Ishikawa (cell line): ENCODE results near the gene SORD.

Experiments
- CREB1 ChIP-seq: IDR thresholded peaks from 2 replicates; pipeline ENCODE4 v1.6.1; 2012; ENCODE audit warnings: low read depth
- EP300 ChIP-seq: IDR thresholded peaks from 2 replicates; pipeline ENCODE4 v1.6.1; 2012; ENCODE audit warnings: borderline replicate concordance
- FOXM1 ChIP-seq: IDR thresholded peaks from 2 replicates; pipeline ENCODE4 v1.6.1; 2012; ENCODE audit warnings: low read depth, borderline replicate concordance
- NFIC ChIP-seq: IDR thresholded peaks from 2 replicates; pipeline ENCODE4 v1.6.1; 2012
- RAD21 ChIP-seq: IDR thresholded peaks from 2 replicates; pipeline ENCODE4 v1.6.1; 2012; ENCODE audit warnings: low read depth
- TCF12 ChIP-seq: IDR thresholded peaks from 2 replicates; pipeline ENCODE4 v1.6.1; 2012; ENCODE audit warnings: low read depth
- TEAD4 ChIP-seq: IDR thresholded peaks from 2 replicates; pipeline ENCODE4 v1.6.1; 2012
- USF1 ChIP-seq: IDR thresholded peaks from 2 replicates; pipeline ENCODE4 v1.6.1; 2012
- TF ChIP-seq, protein P1 (sequence below): IDR thresholded peaks from 2 replicates; pipeline ENCODE4 v1.6.1; 2012

GRCh38 chr15:45093622-45094357, 70.8 kb downstream of the SORD start:
- TF ChIP-seq, protein P1, sequence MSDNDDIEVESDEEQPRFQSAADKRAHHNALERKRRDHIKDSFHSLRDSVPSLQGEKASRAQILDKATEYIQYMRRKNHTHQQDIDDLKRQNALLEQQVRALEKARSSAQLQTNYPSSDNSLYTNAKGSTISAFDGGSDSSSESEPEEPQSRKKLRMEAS: no peak
- TF ChIP-seq TEAD4 (no peak), NFIC (no peak), USF1 (no peak), FOXM1 (no peak), TCF12 (no peak), CREB1 (no peak), RAD21 (no peak), EP300 (no peak)
